ENCODE results near the gene USP5.

- TF ChIP-seq POLR2A (IDR thresholded peaks at IDR 0.05; ENCODE audit: low read length) (no peak), ZFP36 (IDR thresholded peaks at IDR 0.05; ENCODE audit: borderline replicate concordance, partially characterized antibody) (no peak), EP300 (IDR thresholded peaks at IDR 0.05) (no peak), RAD21 (conservative IDR thresholded peaks at IDR 0.05 in 1 of 2, IDR thresholded peaks at IDR 0.05 in 1 of 2) (no peak), REST (IDR thresholded peaks at IDR 0.05) (no peak), ZC3H11A (IDR thresholded peaks at IDR 0.05) (no peak), BHLHE40 (IDR thresholded peaks at IDR 0.05; ENCODE audit: low read depth, low read length) (no peak), NFE2L2 (conservative IDR thresholded peaks at IDR 0.05; ENCODE audit: low read length) (no peak), CHD4 (IDR thresholded peaks at IDR 0.05; ENCODE audit: borderline replicate concordance) (no peak), EHMT2 (IDR thresholded peaks at IDR 0.05; ENCODE audit: low read depth) (no peak), CHD2 (IDR thresholded peaks at IDR 0.05; ENCODE audit: low read length, partially characterized antibody) (no peak)
- TF ChIP-seq, protein P1, sequence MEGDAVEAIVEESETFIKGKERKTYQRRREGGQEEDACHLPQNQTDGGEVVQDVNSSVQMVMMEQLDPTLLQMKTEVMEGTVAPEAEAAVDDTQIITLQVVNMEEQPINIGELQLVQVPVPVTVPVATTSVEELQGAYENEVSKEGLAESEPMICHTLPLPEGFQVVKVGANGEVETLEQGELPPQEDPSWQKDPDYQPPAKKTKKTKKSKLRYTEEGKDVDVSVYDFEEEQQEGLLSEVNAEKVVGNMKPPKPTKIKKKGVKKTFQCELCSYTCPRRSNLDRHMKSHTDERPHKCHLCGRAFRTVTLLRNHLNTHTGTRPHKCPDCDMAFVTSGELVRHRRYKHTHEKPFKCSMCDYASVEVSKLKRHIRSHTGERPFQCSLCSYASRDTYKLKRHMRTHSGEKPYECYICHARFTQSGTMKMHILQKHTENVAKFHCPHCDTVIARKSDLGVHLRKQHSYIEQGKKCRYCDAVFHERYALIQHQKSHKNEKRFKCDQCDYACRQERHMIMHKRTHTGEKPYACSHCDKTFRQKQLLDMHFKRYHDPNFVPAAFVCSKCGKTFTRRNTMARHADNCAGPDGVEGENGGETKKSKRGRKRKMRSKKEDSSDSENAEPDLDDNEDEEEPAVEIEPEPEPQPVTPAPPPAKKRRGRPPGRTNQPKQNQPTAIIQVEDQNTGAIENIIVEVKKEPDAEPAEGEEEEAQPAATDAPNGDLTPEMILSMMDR (IDR thresholded peaks at IDR 0.05), result no peak
- TF ChIP-seq, protein P2, sequence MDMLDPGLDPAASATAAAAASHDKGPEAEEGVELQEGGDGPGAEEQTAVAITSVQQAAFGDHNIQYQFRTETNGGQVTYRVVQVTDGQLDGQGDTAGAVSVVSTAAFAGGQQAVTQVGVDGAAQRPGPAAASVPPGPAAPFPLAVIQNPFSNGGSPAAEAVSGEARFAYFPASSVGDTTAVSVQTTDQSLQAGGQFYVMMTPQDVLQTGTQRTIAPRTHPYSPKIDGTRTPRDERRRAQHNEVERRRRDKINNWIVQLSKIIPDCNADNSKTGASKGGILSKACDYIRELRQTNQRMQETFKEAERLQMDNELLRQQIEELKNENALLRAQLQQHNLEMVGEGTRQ (IDR thresholded peaks at IDR 0.05), result no peak
These were observed 41.2 kb upstream of the USP5 start for GRCh38 chr12:6810758-6811157.

Measured in A549 (cell line).